ENCODE results near the gene XXYLT1. TPM values are rescaled to one million over a fixed set of nuclear protein-coding genes. Genes with fewer than 3 reads are reported as not detected.
A peak's percentile ranks its signal among the peaks of the same experiment; 100 is the strongest.

The XXYLT1 gene
- total and polyA plus RNA-seq, 2 of the 8 experiments (the other 6 are each of a cell fraction or from before 2014, with no cell fraction given), result 18.9 to 23.8 TPM

GRCh38 chr3:195106418-195106906, 164.5 kb downstream of the XXYLT1 start (continued):
- TF ChIP-seq JUND (IDR thresholded peaks at IDR 0.05; ENCODE audit: low read length) (no peak), RFX5 (IDR thresholded peaks at IDR 0.05; ENCODE audit: borderline replicate concordance, low read depth, low read length) (no peak), CTCF (IDR thresholded peaks at IDR 0.05; ENCODE audit: control extremely low read depth in 1 of 3, insufficient read depth in 1 of 3, low read depth in 1 of 3, low read length in 3 of 3) (peak; percentile 84 to 96 (median 90)), YY1 (IDR thresholded peaks at IDR 0.05; ENCODE audit: low read depth, low read length) (no peak; the same call in 1 of the 2 replicates), RNF2 (IDR thresholded peaks at IDR 0.05; ENCODE audit: borderline replicate concordance, low read depth, low read length, missing control alignments, poor library complexity, severe bottlenecking) (no peak), ASH2L (IDR thresholded peaks at IDR 0.05; ENCODE audit: low read length) (peak; percentile 16), CREB1 (IDR thresholded peaks at IDR 0.05) (peak; percentile 43; the same call in 1 of the 2 replicates), EGR1 (IDR thresholded peaks at IDR 0.05; ENCODE audit: borderline replicate concordance, low read depth, low read length) (0 out of 2 replicates have a peak, but pooled peaks have one; percentile 11), ATF2 (IDR thresholded peaks at IDR 0.05; ENCODE audit: low read length) (no peak), SRF (IDR thresholded peaks at IDR 0.05; ENCODE audit: low read depth, low read length) (no peak), GABPA (IDR thresholded peaks at IDR 0.05; ENCODE audit: borderline replicate concordance, insufficient read depth, low read length) (0 out of 2 replicates have a peak, but pooled peaks have one; percentile 29), TBP (IDR thresholded peaks at IDR 0.05; ENCODE audit: low read depth, low read length) (no peak), CTBP2 (IDR thresholded peaks at IDR 0.05; ENCODE audit: borderline replicate concordance, insufficient read depth, insufficient read length, low read length) (no peak), KDM5A (IDR thresholded peaks at IDR 0.05; ENCODE audit: low read length) (no peak), RAD21 (IDR thresholded peaks at IDR 0.05 in 1 of 2, conservative IDR thresholded peaks at IDR 0.05 in 1 of 2; ENCODE audit: low read depth in 2 of 2, low read length in 2 of 2) (peak; percentile 85 to 91), E2F6 (IDR thresholded peaks at IDR 0.05) (peak; percentile 24; the same call in 1 of the 2 replicates), NRF1 (IDR thresholded peaks at IDR 0.05; ENCODE audit: low read depth, low read length) (no peak), TEAD4 (IDR thresholded peaks at IDR 0.05; ENCODE audit: low read depth, low read length) (peak; percentile 34; the same call in 1 of the 2 replicates), SP2 (IDR thresholded peaks at IDR 0.05; ENCODE audit: low read length) (no peak)
